ENCODE data around the gene USH1C.

DNA sequence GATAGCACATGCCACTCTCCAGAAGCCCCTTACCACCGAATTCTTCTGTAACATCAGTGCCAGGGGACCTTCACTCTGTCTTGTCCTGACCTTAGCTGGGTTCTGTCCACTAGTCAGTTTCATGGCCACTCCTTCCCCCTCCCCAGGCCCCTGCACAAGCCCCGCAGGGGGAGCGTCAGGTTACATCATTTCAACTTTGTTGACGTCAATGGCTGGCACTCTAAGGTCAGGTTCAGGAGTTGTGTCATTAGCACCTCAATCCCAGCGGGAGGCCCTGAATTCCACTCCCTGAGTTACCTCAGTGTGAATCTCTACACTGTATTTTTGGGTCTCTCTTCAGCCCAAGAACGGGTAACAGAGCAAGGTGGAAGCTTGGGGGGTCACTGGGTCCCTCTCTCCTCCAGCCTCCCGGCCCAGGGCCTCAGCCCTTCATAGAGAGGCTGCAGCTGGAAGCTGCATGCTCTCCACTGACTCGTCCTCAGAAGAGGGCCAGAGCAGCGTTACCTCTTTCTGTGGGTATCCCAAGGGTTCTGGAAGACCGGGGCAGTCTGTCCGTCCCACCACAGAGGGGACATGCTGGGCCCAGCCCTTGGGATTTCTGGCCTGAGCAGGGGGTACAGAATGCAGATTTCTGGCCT is 10.3 kb downstream of the USH1C start:
- TF ChIP-seq, protein P1, sequence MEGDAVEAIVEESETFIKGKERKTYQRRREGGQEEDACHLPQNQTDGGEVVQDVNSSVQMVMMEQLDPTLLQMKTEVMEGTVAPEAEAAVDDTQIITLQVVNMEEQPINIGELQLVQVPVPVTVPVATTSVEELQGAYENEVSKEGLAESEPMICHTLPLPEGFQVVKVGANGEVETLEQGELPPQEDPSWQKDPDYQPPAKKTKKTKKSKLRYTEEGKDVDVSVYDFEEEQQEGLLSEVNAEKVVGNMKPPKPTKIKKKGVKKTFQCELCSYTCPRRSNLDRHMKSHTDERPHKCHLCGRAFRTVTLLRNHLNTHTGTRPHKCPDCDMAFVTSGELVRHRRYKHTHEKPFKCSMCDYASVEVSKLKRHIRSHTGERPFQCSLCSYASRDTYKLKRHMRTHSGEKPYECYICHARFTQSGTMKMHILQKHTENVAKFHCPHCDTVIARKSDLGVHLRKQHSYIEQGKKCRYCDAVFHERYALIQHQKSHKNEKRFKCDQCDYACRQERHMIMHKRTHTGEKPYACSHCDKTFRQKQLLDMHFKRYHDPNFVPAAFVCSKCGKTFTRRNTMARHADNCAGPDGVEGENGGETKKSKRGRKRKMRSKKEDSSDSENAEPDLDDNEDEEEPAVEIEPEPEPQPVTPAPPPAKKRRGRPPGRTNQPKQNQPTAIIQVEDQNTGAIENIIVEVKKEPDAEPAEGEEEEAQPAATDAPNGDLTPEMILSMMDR (IDR thresholded peaks at IDR 0.05): no peak
- no peak for TF ChIP-seq POLR2A (IDR thresholded peaks at IDR 0.05)

All from prostate gland (tissue), 2 donors.